NT2/D1 (cell line): Measurements from ENCODE around the gene PRAMEF1.

ENCODE experiments used
- SUZ12 ChIP-seq: IDR thresholded peaks from 2 replicates; pipeline ENCODE4 v1.6.1; 2011; ENCODE audit not compliant: insufficient read length, insufficient read depth; ENCODE audit errors: extremely low read depth
- YY1 ChIP-seq: IDR thresholded peaks from 2 replicates; pipeline ENCODE4 v1.6.1; 2011; ENCODE audit not compliant: insufficient read length, insufficient read depth
- ZNF274 ChIP-seq: IDR thresholded peaks from 2 replicates; pipeline ENCODE4 v1.6.1; 2011; ENCODE audit warnings: mild to moderate bottlenecking, low read depth, low read length

DNA sequence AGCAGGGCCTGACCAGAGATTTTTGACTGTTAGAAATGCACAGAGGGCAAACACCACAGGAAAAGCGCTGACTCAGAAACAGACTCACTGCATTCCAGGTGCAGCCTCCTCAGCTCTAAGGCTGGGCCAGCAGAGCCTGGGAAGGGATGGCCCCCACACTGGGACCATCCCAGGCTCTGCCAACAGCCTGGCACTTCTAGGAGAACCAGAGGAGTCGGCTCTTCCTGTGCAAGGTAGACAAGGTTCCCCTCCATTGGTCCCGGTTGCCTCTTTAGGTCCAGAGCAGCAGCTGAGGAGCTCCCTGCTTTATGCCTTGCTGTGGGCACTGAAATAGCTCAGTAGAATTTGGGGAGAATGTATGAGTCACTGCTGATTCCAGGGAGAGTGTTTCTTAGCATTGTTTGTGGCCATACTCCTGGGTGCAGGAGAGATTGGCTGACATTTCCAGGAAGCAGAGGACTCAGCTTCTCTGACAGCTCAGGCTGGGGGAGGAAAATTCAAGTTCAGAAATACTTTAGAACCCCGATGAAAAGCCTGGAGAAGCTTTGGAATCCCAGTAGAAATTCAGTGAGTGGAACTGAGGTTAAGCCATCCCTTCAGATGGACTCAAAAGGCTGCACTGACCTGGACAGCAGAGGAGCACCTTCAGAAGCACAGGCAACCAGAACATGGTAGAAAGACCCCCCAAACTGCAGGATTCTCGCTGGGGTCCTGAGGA, 19.7 kb downstream of the PRAMEF1 start:
- TF ChIP-seq ZNF274 (no peak), YY1 (no peak), SUZ12 (no peak)
